22Rv1 (cell line): ENCODE data around the gene GAPVD1.

Experiments used
- CTCF ChIP-seq: fragments of 450-650 bp; IDR thresholded peaks from 2 replicates; pipeline ENCODE4 v1.5.1; 2017; ENCODE audit warnings: mild to moderate bottlenecking
- ZFX ChIP-seq: fragments of 450-650 bp; IDR thresholded peaks from 2 replicates; pipeline ENCODE4 v1.6.1; 2017; ENCODE audit warnings: antibody characterized with exemption, borderline replicate concordance

- TF ChIP-seq ZFX (no peak), CTCF (no peak)
Measured at GRCh38 chr9:125269014-125269397, 7.4 kb downstream of the GAPVD1 start.
